SU-DHL-6 (cell line): ENCODE results near the gene REEP3.

Source experiments
- H2AFZ ChIP-seq: fragments of 200-600 bp; sonication (generic); 2 replicates; pipeline ENCODE4 v1.6.1; 2014; ENCODE audit warnings: low read depth, mild to moderate bottlenecking, moderate library complexity, mixed read lengths, antibody characterized with exemption, low read length; ENCODE audit not compliant: severe bottlenecking
- H3F3A ChIP-seq: fragments of 200-600 bp; shearing (Covaris generic); 2 replicates; pipeline ENCODE4 v1.6.0; 2016; ENCODE audit warnings: antibody characterized with exemption, mild to moderate bottlenecking; ENCODE audit not compliant: insufficient read depth
- H3K27ac ChIP-seq: fragments of 200-600 bp; sonication (generic); 2 replicates; pipeline ENCODE4 v1.5.1; 2016; ENCODE audit warnings: low read depth, mild to moderate bottlenecking, low read length, moderate library complexity, mixed read lengths
- H3K27me3 ChIP-seq: fragments of 200-600 bp; sonication (generic), shearing (Covaris generic); 2 replicates; pipeline ENCODE4 v1.6.0; 2014; ENCODE audit warnings: mild to moderate bottlenecking, low read length
- H3K36me3 ChIP-seq: fragments of 200-600 bp; sonication (generic); 2 replicates; pipeline ENCODE4 v1.6.1; 2014; ENCODE audit warnings: mild to moderate bottlenecking, low read length, mixed read lengths
- H3K4me2 ChIP-seq: fragments of 300-600, 200-600 bp; shearing (Covaris generic), sonication (generic); 2 replicates; pipeline ENCODE4 v1.6.0; 2014; ENCODE audit warnings: low read length, low read depth, mild to moderate bottlenecking; ENCODE audit not compliant: poor library complexity, severe bottlenecking
- H3K4me3 ChIP-seq: fragments of 200-600 bp; sonication (generic); 2 replicates; pipeline ENCODE4 v1.5.1; 2014; ENCODE audit warnings: antibody characterized with exemption, low read length, mild to moderate bottlenecking, mixed read lengths; ENCODE audit not compliant: insufficient read depth, poor library complexity, severe bottlenecking
- H3K79me2 ChIP-seq: fragments of 200-600 bp; sonication (generic); 2 replicates; pipeline ENCODE4 v1.6.1; 2014; ENCODE audit warnings: mild to moderate bottlenecking, low read length, moderate library complexity; ENCODE audit not compliant: insufficient read depth
- H3K9ac ChIP-seq: fragments of 200-600 bp; sonication (generic); 2 replicates; pipeline ENCODE4 v1.7.0; 2014; ENCODE audit warnings: mild to moderate bottlenecking, low read length
- H3K9me2 ChIP-seq: fragments of 200-600 bp; sonication (generic); replicated peaks from 2 replicates; pipeline ENCODE4 v1.6.1; 2014; ENCODE audit warnings: low read length; ENCODE audit not compliant: insufficient read depth
- H3K9me3 ChIP-seq: fragments of 200-600 bp; sonication (generic); 2 replicates; pipeline ENCODE4 v1.6.1; 2014; ENCODE audit warnings: low read length, mixed read lengths; ENCODE audit not compliant: insufficient read depth
- H4K20me1 ChIP-seq: fragments of 200-600 bp; sonication (generic); 2 replicates; pipeline ENCODE4 v1.6.1; 2014; ENCODE audit warnings: low read depth, mild to moderate bottlenecking, antibody characterized with exemption, low read length, moderate library complexity, mixed read lengths
- CTCF ChIP-seq: fragments of 200-600 bp; sonication (generic); IDR thresholded peaks from one replicate; pipeline ENCODE4 v1.5.1; 2017; ENCODE audit warnings: antibody characterized with exemption, mild to moderate bottlenecking, low read length, moderate library complexity; ENCODE audit not compliant: insufficient read depth, poor library complexity, severe bottlenecking
- EZH2phosphoT487 ChIP-seq: fragments of 200-600 bp; sonication (generic), shearing (Covaris generic); conservative IDR thresholded peaks from 2 replicates; pipeline ENCODE4 v1.6.1; 2018; ENCODE audit warnings: mild to moderate bottlenecking, antibody characterized with exemption, low read length, moderate library complexity, mixed read lengths

The REEP3 gene

DNA sequence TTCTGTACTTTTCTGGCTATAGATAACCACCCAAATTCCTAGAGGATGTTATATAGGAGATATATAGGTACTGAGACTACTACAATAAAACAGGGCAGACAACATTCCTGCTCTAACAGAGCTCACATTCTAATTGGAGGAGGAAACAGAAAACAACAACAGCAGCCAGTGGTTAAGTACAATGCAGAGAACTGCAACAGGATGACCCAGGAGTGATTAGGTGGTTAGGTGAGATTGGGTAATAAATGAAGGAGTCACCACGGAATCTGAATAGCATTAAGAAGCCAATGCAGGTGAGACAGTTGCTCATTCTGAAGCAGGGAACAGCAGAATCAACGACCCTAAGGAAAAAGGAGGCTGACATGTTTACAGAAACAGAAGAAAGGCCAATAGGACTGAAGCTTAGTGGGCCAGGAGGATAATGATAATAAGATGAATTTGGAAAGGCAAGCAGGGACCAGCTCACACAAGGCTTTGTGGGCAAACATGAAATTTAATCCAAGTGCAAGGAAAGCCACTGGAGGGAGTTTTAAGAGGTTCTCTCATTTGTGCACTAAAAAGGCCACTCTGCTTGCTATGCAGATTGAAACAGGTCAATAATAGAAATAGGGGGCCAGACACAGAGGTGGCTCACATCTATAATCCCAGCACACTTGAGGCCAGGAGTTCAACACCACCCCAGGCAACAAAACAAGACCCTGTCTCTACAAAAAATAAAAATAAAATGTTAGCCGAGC lies 16.9 kb upstream of the REEP3 start:
- no peak for TF ChIP-seq EZH2phosphoT487
- Histone ChIP-seq H3K4me3 (no peak overlapping the region), H3K4me2 (no peak overlapping the region), H3K9ac (no peak overlapping the region), H3K27ac (no peak overlapping the region), H4K20me1 (no peaks in the 10 kb centered on the region), H3K9me3 (no peaks in the 10 kb centered on the region), H2AFZ (no peak overlapping the region), H3K9me2 (no peaks in the 10 kb centered on the region), H3K36me3 (no peaks in the 10 kb centered on the region), H3K79me2 (peaks cover 20% of the 10 kb centered on the region; the same call in 1 of the 2 replicates), H3K27me3 (no peaks in the 10 kb centered on the region), H3F3A (no peaks in the 10 kb centered on the region)

GRCh38 chr10:63505562-63505961 lies 15.6 kb upstream of the REEP3 start:
- no peaks in the 10 kb centered on the region for H3K9me2 ChIP-seq
- H4K20me1 ChIP-seq = no peaks in the 10 kb centered on the region
- H3K79me2 ChIP-seq = peaks cover 20% of the 10 kb centered on the region; the same call in 1 of the 2 replicates
- H3K27me3 ChIP-seq = no peaks in the 10 kb centered on the region
- no peak for TF ChIP-seq CTCF
- TF ChIP-seq EZH2phosphoT487 = no peak
- H3K36me3 ChIP-seq = no peaks in the 10 kb centered on the region
- no peak overlapping the region for H3K4me2 ChIP-seq
- no peak overlapping the region for H3K4me3 ChIP-seq
- no peak overlapping the region for H3K27ac ChIP-seq
- H3F3A ChIP-seq = no peaks in the 10 kb centered on the region
- H2AFZ ChIP-seq = no peak overlapping the region
- no peaks in the 10 kb centered on the region for H3K9me3 ChIP-seq
- no peak overlapping the region for H3K9ac ChIP-seq

GRCh38 chr10:63506554-63506953 lies 14.6 kb upstream of the REEP3 start:
- Histone ChIP-seq H4K20me1 (no peaks in the 10 kb centered on the region), H3K9ac (no peak overlapping the region), H3K79me2 (peaks cover 20% of the 10 kb centered on the region), H3K4me2 (no peak overlapping the region), H3K4me3 (no peak overlapping the region), H3K27me3 (no peaks in the 10 kb centered on the region), H2AFZ (no peak overlapping the region), H3K36me3 (no peaks in the 10 kb centered on the region), H3K27ac (no peak overlapping the region), H3K9me3 (no peaks in the 10 kb centered on the region), H3F3A (no peaks in the 10 kb centered on the region), H3K9me2 (no peaks in the 10 kb centered on the region)
- TF ChIP-seq EZH2phosphoT487 = no peak
- no peak for TF ChIP-seq CTCF
